ENCODE measurements around the gene ARID1B. TPM values are rescaled to one million over a fixed set of nuclear protein-coding genes. Genes with fewer than 3 reads are reported as not detected.
A peak's percentile ranks its signal among the peaks of the same experiment; 100 is the strongest.

Gene ARID1B
- total RNA-seq, 1 experiment from 2014 or later = 58.8 TPM

- peak overlapping the region; percentile 48 for H3K4me3 Mint-ChIP-seq (ENCODE audit: unreplicated experiment)
- ChIA-PET CTCF (no interaction called here), POLR2A (no interaction called here)
- Histone ChIP-seq H3K27me3 (replicated peaks; ENCODE audit: control insufficient read depth, insufficient read depth, low read length) (no peaks in the 10 kb centered on the region), H3K4me1 (peaks cover 14% of the 10 kb centered on the region), H3K36me3 (ENCODE audit: control insufficient read depth, insufficient read depth, low read length) (0 out of 2 replicates have a peak, but pooled peaks cover 2% of the 10 kb centered on the region), H3K9me3 (no peaks in the 10 kb centered on the region), H3K4me3 (ENCODE audit: low read depth, low read length) (no peak overlapping the region)
- peak overlapping the region; percentile 3 for H3K27ac Mint-ChIP-seq (ENCODE audit: unreplicated experiment)
- no peaks in the 10 kb centered on the region for H3K27me3 Mint-ChIP-seq (ENCODE audit: insufficient read depth, unreplicated experiment)
- BruUV-seq (replicated peaks) = no TSS peak
- H3K36me3 Mint-ChIP-seq (ENCODE audit: insufficient read depth, unreplicated experiment) = peaks cover 10% of the 10 kb centered on the region
- TF ChIP-seq CTCF (IDR thresholded peaks at IDR 0.05; ENCODE audit: insufficient read depth in 1 of 2, low read depth in 1 of 2, low read length in 1 of 2, severe bottlenecking in 1 of 2, unreplicated experiment in 1 of 2) = no peak
- H3K9me3 Mint-ChIP-seq (ENCODE audit: unreplicated experiment) = no peaks in the 10 kb centered on the region
- intact Hi-C loops (cut with micrococcal nuclease; ENCODE audit: unreplicated experiment) = loop anchor here (2.0 kb wide), 1 partner anchor 53 kb away; no protein-coding TSS in a partner anchor
- peaks cover 19% of the 10 kb centered on the region for H3K4me1 Mint-ChIP-seq (ENCODE audit: low read depth, unreplicated experiment)
- no peak for DNase-seq
Observed at GRCh38 chr6:157221817-157222175, 444.6 kb downstream of the ARID1B start.

GRCh38 chr6:157222201-157222981 lies 445.2 kb downstream of the ARID1B start:
- peak overlapping the region; percentile 82 for H3K27ac Mint-ChIP-seq (ENCODE audit: unreplicated experiment)
- H3K9me3 Mint-ChIP-seq (ENCODE audit: unreplicated experiment) = no peaks in the 10 kb centered on the region
- peaks cover 19% of the 10 kb centered on the region for H3K4me1 Mint-ChIP-seq (ENCODE audit: low read depth, unreplicated experiment)
- peaks cover 14% of the 10 kb centered on the region for H3K4me1 ChIP-seq
- no peaks in the 10 kb centered on the region for H3K27me3 ChIP-seq (replicated peaks; ENCODE audit: control insufficient read depth, insufficient read depth, low read length)
- intact Hi-C loops (cut with micrococcal nuclease; ENCODE audit: unreplicated experiment) = no loop called here
- BruUV-seq (replicated peaks) = no TSS peak
- H3K36me3 ChIP-seq (ENCODE audit: control insufficient read depth, insufficient read depth, low read length) = 0 out of 2 replicates have a peak, but pooled peaks cover 2% of the 10 kb centered on the region
- ChIA-PET CTCF (no interaction called here), POLR2A (no interaction called here)
- TF ChIP-seq CTCF (IDR thresholded peaks at IDR 0.05; ENCODE audit: insufficient read depth in 1 of 2, low read depth in 1 of 2, low read length in 1 of 2, severe bottlenecking in 1 of 2, unreplicated experiment in 1 of 2) = no peak
- H3K27me3 Mint-ChIP-seq (ENCODE audit: insufficient read depth, unreplicated experiment) = no peaks in the 10 kb centered on the region
- H3K4me3 ChIP-seq (ENCODE audit: low read depth, low read length) = no peak overlapping the region
- DNase-seq = no peak
- peak overlapping the region; percentile 32 for H3K4me3 Mint-ChIP-seq (ENCODE audit: unreplicated experiment)
- H3K9me3 ChIP-seq = no peaks in the 10 kb centered on the region
- H3K36me3 Mint-ChIP-seq (ENCODE audit: insufficient read depth, unreplicated experiment) = peaks cover 10% of the 10 kb centered on the region

GRCh38 chr6:157223021-157223430 lies 445.8 kb downstream of the ARID1B start:
- POLR2A ChIA-PET = no interaction called here
- CTCF ChIA-PET = no interaction called here
- Mint-ChIP-seq H3K4me3 (ENCODE audit: unreplicated experiment) (no peak overlapping the region), H3K27me3 (ENCODE audit: insufficient read depth, unreplicated experiment) (no peaks in the 10 kb centered on the region), H3K27ac (ENCODE audit: unreplicated experiment) (no peak overlapping the region), H3K36me3 (ENCODE audit: insufficient read depth, unreplicated experiment) (peaks cover 10% of the 10 kb centered on the region), H3K4me1 (ENCODE audit: low read depth, unreplicated experiment) (peaks cover 19% of the 10 kb centered on the region), H3K9me3 (ENCODE audit: unreplicated experiment) (no peaks in the 10 kb centered on the region)
- intact Hi-C loops (cut with micrococcal nuclease; ENCODE audit: unreplicated experiment) = no loop called here
- H3K9me3 ChIP-seq = no peaks in the 10 kb centered on the region
- H3K36me3 ChIP-seq (ENCODE audit: control insufficient read depth, insufficient read depth, low read length) = 0 out of 2 replicates have a peak, but pooled peaks cover 2% of the 10 kb centered on the region
- no peak overlapping the region for H3K4me3 ChIP-seq (ENCODE audit: low read depth, low read length)
- peaks cover 14% of the 10 kb centered on the region for H3K4me1 ChIP-seq
- H3K27me3 ChIP-seq (replicated peaks; ENCODE audit: control insufficient read depth, insufficient read depth, low read length) = no peaks in the 10 kb centered on the region
- DNase-seq = no peak
- BruUV-seq (replicated peaks) = no TSS peak
- TF ChIP-seq CTCF (IDR thresholded peaks at IDR 0.05; ENCODE audit: insufficient read depth in 1 of 2, low read depth in 1 of 2, low read length in 1 of 2, severe bottlenecking in 1 of 2, unreplicated experiment in 1 of 2) = no peak

Measured in Caco-2 (cell line).